H1 (cell line): ENCODE measurements around the gene GTF2A2. TPM values are rescaled to one million over a fixed set of nuclear protein-coding genes. Genes with fewer than 3 reads are reported as not detected.

Experiments
- CTCF ChIA-PET: fragments of 300-600 bp; sonication (Branson Sonifier 250); formaldehyde crosslinking; loops from one replicate; lab custom pipeline; 2021; ENCODE audit not compliant: partially characterized antibody; lab: Charles Lee
- POLR2A ChIA-PET: fragments of 300-600 bp; sonication (Branson Sonifier 250); formaldehyde crosslinking; loops from one replicate; lab custom pipeline; 2021; ENCODE audit warnings: inconsistent platforms; ENCODE audit not compliant: partially characterized antibody; lab: Charles Lee
- DNase-seq, 2 experiments: peaks; one replicate each; pipeline versions ENCODE4 v3.0.0 to v3.0.0-alpha.2; 2010 to 2022; ENCODE audit warnings: low spot score in 2 of 2, low read depth in 1 of 2, mixed read lengths in 1 of 2
- FAIRE-seq: peaks from 2 replicates; lab custom pipeline; 2011; peaks lifted over from hg19 to GRCh38; lab: Jason Lieb, UNC
- H2AFZ ChIP-seq: 2 replicates; pipeline ENCODE4 v1.8.1; 2012; ENCODE audit warnings: low read length, inconsistent platforms
- H2AK5ac ChIP-seq: 2 replicates; pipeline ENCODE4 v1.6.1; 2013; ENCODE audit warnings: low read depth, low read length
- H2BK120ac ChIP-seq: replicated peaks from 2 replicates; pipeline ENCODE3; 2013; ENCODE audit warnings: low read depth, low read length, inconsistent platforms
- H2BK12ac ChIP-seq: 2 replicates; pipeline ENCODE4 v1.6.1; 2013; ENCODE audit warnings: low read depth, low read length
- H2BK15ac ChIP-seq: 2 replicates; pipeline ENCODE4 v1.6.1; 2013; ENCODE audit warnings: low read length
- H2BK20ac ChIP-seq: 2 replicates; pipeline ENCODE4 v1.6.1; 2013; ENCODE audit warnings: low read length
- H2BK5ac ChIP-seq: 2 replicates; pipeline ENCODE4 v1.6.1; 2013; ENCODE audit warnings: low read depth, low read length
- H3K14ac ChIP-seq: 2 replicates; pipeline ENCODE4 v1.6.1; 2013; ENCODE audit warnings: inconsistent platforms; ENCODE audit not compliant: insufficient read length
- H3K18ac ChIP-seq: 2 replicates; pipeline ENCODE4 v1.6.1; 2013; ENCODE audit warnings: low read length; ENCODE audit errors: extremely low read depth
- H3K23ac ChIP-seq: 2 replicates; pipeline ENCODE4 v1.6.1; 2013; ENCODE audit warnings: inconsistent platforms; ENCODE audit not compliant: insufficient read length
- H3K23me2 ChIP-seq: 2 replicates; pipeline ENCODE4 v1.6.1; 2013; ENCODE audit warnings: low read depth, low read length
- H3K27ac ChIP-seq: 2 replicates; pipeline ENCODE4 v1.6.1; 2011; ENCODE audit warnings: low read depth, low read length, inconsistent platforms
- H3K27me3 ChIP-seq, 4 experiments: replicated peaks in 1 of 4; 1 replicate in 1 of 4; 2 replicates in 3 of 4; pipeline versions ENCODE4 v1.6.1 to v1.8.1; 2011 to 2013; ENCODE audit warnings: low read length in 3 of 4, mild to moderate bottlenecking in 3 of 4, inconsistent platforms in 2 of 4, mixed read lengths in 2 of 4, moderate library complexity in 1 of 4; ENCODE audit not compliant: control insufficient read depth in 3 of 4, insufficient read depth in 3 of 4; ENCODE audit errors: extremely low read depth in 1 of 4
- H3K36me3 ChIP-seq, 4 experiments: 2 replicates each; pipeline versions ENCODE4 v1.6.1 to v1.8.1; 2011 to 2013; ENCODE audit warnings: mild to moderate bottlenecking in 4 of 4, low read length in 3 of 4, moderate library complexity in 2 of 4, control low read depth in 1 of 4, inconsistent platforms in 1 of 4; ENCODE audit not compliant: insufficient read depth in 4 of 4, control insufficient read depth in 2 of 4
- H3K4ac ChIP-seq: replicated peaks from 2 replicates; pipeline ENCODE3; 2013; ENCODE audit warnings: low read length, low read depth, mixed read lengths, inconsistent platforms; ENCODE audit not compliant: insufficient read length
- H3K4me1 ChIP-seq, 4 experiments: replicated peaks in 1 of 4; 1 replicate in 1 of 4; 2 replicates in 3 of 4; pipeline versions ENCODE4 v1.6.1 to v1.8.1; 2011 to 2013; ENCODE audit warnings: low read length in 3 of 4, inconsistent platforms in 2 of 4, mixed read lengths in 1 of 4; ENCODE audit not compliant: insufficient read depth in 4 of 4, control insufficient read depth in 3 of 4
- H3K4me2 ChIP-seq, 2 experiments: 2 replicates each; pipeline versions ENCODE4 v1.6.1 to v1.8.1; 2011 to 2013; ENCODE audit warnings: low read depth in 2 of 2, low read length in 2 of 2, control low read depth in 1 of 2, inconsistent platforms in 1 of 2, mild to moderate bottlenecking in 1 of 2; ENCODE audit not compliant: insufficient read depth in 1 of 2
- H3K4me3 ChIP-seq, 4 experiments: fragments of 200-600, 300-600 bp in 1 of 4; sonication (generic), shearing (Covaris generic), sonication (Bioruptor Twin) in 1 of 4; 2 replicates each; pipeline versions ENCODE4 v1.5.1 to v1.8.1; 2011 to 2016; ENCODE audit warnings: low read length in 4 of 4, low read depth in 3 of 4, control low read depth in 2 of 4, inconsistent platforms in 2 of 4, mild to moderate bottlenecking in 2 of 4, mixed read lengths in 1 of 4, moderate library complexity in 1 of 4; ENCODE audit not compliant: insufficient read depth in 2 of 4; ENCODE audit errors: extremely low read depth in 1 of 4
- H3K56ac ChIP-seq: replicated peaks from 2 replicates; pipeline ENCODE3; 2013; ENCODE audit warnings: low read depth, mild to moderate bottlenecking, mixed read lengths, low read length, inconsistent platforms; ENCODE audit not compliant: insufficient read length
- H3K79me1 ChIP-seq: 2 replicates; pipeline ENCODE4 v1.6.1; 2013; ENCODE audit warnings: low read depth, low read length, control low read depth
- H3K79me2 ChIP-seq, 2 experiments: 2 replicates each; pipeline versions ENCODE4 v1.6.1 to v1.8.1; 2012 to 2013; ENCODE audit warnings: low read length in 2 of 2, mild to moderate bottlenecking in 2 of 2, inconsistent platforms in 1 of 2; ENCODE audit not compliant: insufficient read depth in 2 of 2, control insufficient read depth in 1 of 2
- H3K9ac ChIP-seq, 4 experiments: replicated peaks in 1 of 4; 1 replicate in 1 of 4; 2 replicates in 3 of 4; pipeline versions ENCODE4 v1.6.1 to v1.8.1; 2011 to 2013; ENCODE audit warnings: low read depth in 3 of 4, low read length in 3 of 4, control low read depth in 2 of 4, mild to moderate bottlenecking in 2 of 4, moderate library complexity in 2 of 4, inconsistent platforms in 1 of 4; ENCODE audit errors: extremely low read depth in 1 of 4
- H3K9me3 ChIP-seq, 2 experiments: 2 replicates each; pipeline versions ENCODE4 v1.6.1 to v1.8.1; 2012 to 2013; ENCODE audit warnings: mild to moderate bottlenecking in 2 of 2, moderate library complexity in 2 of 2, control low read depth in 1 of 2, inconsistent platforms in 1 of 2, low read depth in 1 of 2, low read length in 1 of 2, mixed read lengths in 1 of 2; ENCODE audit not compliant: insufficient read depth in 2 of 2
- H4K20me1 ChIP-seq, 2 experiments: replicated peaks in 1 of 2; 2 replicates each; pipeline versions ENCODE3 to v1.8.1; 2011 to 2013; ENCODE audit warnings: inconsistent platforms in 2 of 2, low read length in 2 of 2, mild to moderate bottlenecking in 1 of 2; ENCODE audit not compliant: insufficient read depth in 2 of 2, control insufficient read depth in 1 of 2
- H4K5ac ChIP-seq: 2 replicates; pipeline ENCODE4 v1.6.1; 2013; ENCODE audit warnings: low read length, low read depth, mixed read lengths, inconsistent platforms; ENCODE audit not compliant: insufficient read length
- H4K8ac ChIP-seq: 2 replicates; pipeline ENCODE4 v1.8.0; 2013; ENCODE audit warnings: mild to moderate bottlenecking, moderate library complexity, low read length, inconsistent platforms; ENCODE audit not compliant: insufficient read depth; ENCODE audit errors: extremely low read depth
- H4K91ac ChIP-seq: replicated peaks from 2 replicates; pipeline ENCODE3; 2013; ENCODE audit warnings: low read length, mixed read lengths, inconsistent platforms; ENCODE audit not compliant: insufficient read length
- ASH2L ChIP-seq: fragments of 200-600, 300-600 bp; sonication (generic); IDR thresholded peaks from one replicate; pipeline ENCODE4 v1.7.1; 2017; ENCODE audit warnings: low read length
- BRCA1 ChIP-seq: IDR thresholded peaks from 2 replicates; pipeline ENCODE4 v1.6.1; 2012; ENCODE audit warnings: low read depth, low read length, improper control_type of control experiment
- GTF2F1 ChIP-seq: IDR thresholded peaks from 2 replicates; pipeline ENCODE4 v1.6.1; 2012; ENCODE audit warnings: low read depth, low read length, improper control_type of control experiment, borderline replicate concordance
- HDAC6 ChIP-seq: IDR thresholded peaks from one replicate; pipeline ENCODE4 v1.7.1; 2012; ENCODE audit warnings: low read depth, mild to moderate bottlenecking, inconsistent platforms, low read length, moderate library complexity
- JUN ChIP-seq: IDR thresholded peaks from 2 replicates; pipeline ENCODE4 v1.6.1; 2011; ENCODE audit warnings: low read depth, mild to moderate bottlenecking, improper control_type of control experiment, low read length
- MAFK ChIP-seq: IDR thresholded peaks from 2 replicates; pipeline ENCODE4 v1.6.1; 2012; ENCODE audit warnings: low read depth, mild to moderate bottlenecking, improper control_type of control experiment, low read length
- PHF8 ChIP-seq: fragments of 200-600 bp; sonication (generic); conservative IDR thresholded peaks from 2 replicates; pipeline ENCODE4 v1.7.1; 2012; ENCODE audit warnings: low read depth, mild to moderate bottlenecking, inconsistent platforms, low read length, moderate library complexity
- POLR2A ChIP-seq, 2 experiments: IDR thresholded peaks; 1 replicate in 1 of 2; 2 replicates in 1 of 2; pipeline ENCODE4 v1.6.1; 2011; ENCODE audit warnings: low read depth in 2 of 2, low read length in 2 of 2, mild to moderate bottlenecking in 2 of 2; ENCODE audit errors: control extremely low read depth in 1 of 2
- POU5F1 ChIP-seq: IDR thresholded peaks from 2 replicates; pipeline ENCODE4 v1.6.1; 2011; ENCODE audit warnings: low read depth, mild to moderate bottlenecking, low read length, moderate library complexity
- RAD21 ChIP-seq, 2 experiments: IDR thresholded peaks in 1 of 2; conservative IDR thresholded peaks in 1 of 2; 2 replicates each; pipeline ENCODE4 v1.6.1; 2011; ENCODE audit warnings: low read depth in 2 of 2, low read length in 2 of 2, improper control_type of control experiment in 1 of 2, inconsistent platforms in 1 of 2, mild to moderate bottlenecking in 1 of 2, moderate library complexity in 1 of 2
- RNF2 ChIP-seq: fragments of 200-900, 300-1000 bp; sonication (generic); IDR thresholded peaks from 2 replicates; pipeline ENCODE4 v1.7.1; 2016; ENCODE audit warnings: borderline replicate concordance, low read depth, mild to moderate bottlenecking, antibody characterized with exemption, low read length; ENCODE audit not compliant: poor library complexity, severe bottlenecking; ENCODE audit errors: missing control alignments
- SIRT6 ChIP-seq: IDR thresholded peaks from one replicate; pipeline ENCODE4 v1.7.1; 2012; ENCODE audit warnings: low read length, inconsistent platforms
- SIX5 ChIP-seq: IDR thresholded peaks from 2 replicates; pipeline ENCODE4 v1.6.1; 2011; ENCODE audit warnings: mild to moderate bottlenecking, low read depth, low read length
- TAF1 ChIP-seq: IDR thresholded peaks from 2 replicates; pipeline ENCODE4 v1.6.1; 2011; ENCODE audit warnings: mild to moderate bottlenecking, low read depth, low read length
- TEAD4 ChIP-seq: IDR thresholded peaks from 2 replicates; pipeline ENCODE4 v1.6.1; 2012; ENCODE audit warnings: low read depth, low read length, inconsistent platforms, mixed read lengths
- ZNF274 ChIP-seq: IDR thresholded peaks from 2 replicates; pipeline ENCODE4 v1.7.0; 2012; ENCODE audit warnings: low read length, borderline replicate concordance; ENCODE audit errors: extremely low read depth
- WGBS, 2 experiments: shearing (Covaris generic) in 1 of 2; methylation state at CpG; one replicate each; pipeline versions ENCODE4 v1.1.6 to v1.1.7; 2013 to 2015; ENCODE audit warnings: low lambda C conversion rate in 2 of 2, mixed read lengths in 2 of 2, inconsistent platforms in 1 of 2, low coverage in 1 of 2, missing lambda C conversion rate in 1 of 2; ENCODE audit not compliant: insufficient replicate concordance in 2 of 2, insufficient coverage in 1 of 2, insufficient read length in 1 of 2; ENCODE audit errors: extremely low coverage in 1 of 2, missing lambda C conversion rate in 1 of 2; 5-methylcytosine and 5-hydroxymethylcytosine counted together
- polyA plus RNA-seq, 7 experiments: library from polyadenylated mRNA; depleted of rRNA in 3 of 7; stranded (reverse) in 5 of 7; unstranded in 2 of 7; fragments of >200 nt in 5 of 7; fragments of 200-250 nt in 2 of 7; gene quantifications; 1 replicate in 5 of 7; 2 replicates in 1 of 7; 4 replicates in 1 of 7; pipeline versions ENCODE4 v1.2.1 to v1.2.3, GENCODE V29; 2011 to 2013; ENCODE audit warnings: missing spikeins in 2 of 7, mixed read lengths in 2 of 7
- total RNA-seq: library from RNA; stranded (reverse); fragmentation: NEBNext Ultra II Directional; extraction: Animal tissue kit (Norgen Biotek cat#: 25700); gene quantifications from 2 replicates; pipeline ENCODE4 v1.2.1, GENCODE V29; 2021

GTF2A2 gene
- total and polyA plus RNA-seq, 2 of the 8 experiments (the other 6 are each of a cell fraction or from before 2014, with no cell fraction given), result 52.2 to 161 TPM

GRCh38 chr15:59694779-59695178 is 37.5 kb upstream of the GTF2A2 start:
- no peaks in the 10 kb centered on the region for H3K79me2 ChIP-seq
- WGBS, 2 experiments, result 94% methylated on average over 1 of the region's 1 CpG; no CpG with 5 or more reads in 1 of the 2 experiments
- H3K36me3 ChIP-seq, result no peaks in the 10 kb centered on the region
- H3K4me1 ChIP-seq, result no peaks in the 10 kb centered on the region
- no peak overlapping the region for H2BK120ac ChIP-seq
- no peak overlapping the region for H3K4ac ChIP-seq
- H3K79me1 ChIP-seq, result no peaks in the 10 kb centered on the region
- H4K5ac ChIP-seq, result no peak overlapping the region
- H3K4me2 ChIP-seq, result no peak overlapping the region
- H3K56ac ChIP-seq, result no peak overlapping the region
- H3K23ac ChIP-seq, result no peak overlapping the region
- H3K9ac ChIP-seq, result no peak overlapping the region
- H3K27me3 ChIP-seq, result peaks cover 0 to 6% (median 4%) of the 10 kb centered on the region in 4 experiments; a peak in 5 of 7 replicates
- no peaks in the 10 kb centered on the region for H3K9me3 ChIP-seq
- H3K14ac ChIP-seq, result no peak overlapping the region
- H3K18ac ChIP-seq, result no peak overlapping the region
- no peak overlapping the region for H2BK20ac ChIP-seq
- H2BK15ac ChIP-seq, result no peak overlapping the region
- CTCF ChIA-PET, result interaction anchor here (1.0 kb wide), 1 partner anchor 40 kb away, joined by 3 read pairs; no protein-coding TSS in a partner anchor
- FAIRE-seq, result no peak
- no peak overlapping the region for H2AFZ ChIP-seq
- no peak overlapping the region for H3K27ac ChIP-seq
- H4K91ac ChIP-seq, result no peak overlapping the region
- no peak overlapping the region for H2BK12ac ChIP-seq
- no peak for DNase-seq
- no peaks in the 10 kb centered on the region for H4K20me1 ChIP-seq
- POLR2A ChIA-PET, result no interaction called here
- H3K4me3 ChIP-seq, result no peak overlapping the region
- H4K8ac ChIP-seq, result no peak overlapping the region
- H2BK5ac ChIP-seq, result no peak overlapping the region
- no peaks in the 10 kb centered on the region for H3K23me2 ChIP-seq
- H2AK5ac ChIP-seq, result no peak overlapping the region
- TF ChIP-seq HDAC6, result no peak
- TF ChIP-seq JUN, result no peak
- no peak for TF ChIP-seq SIRT6
- TF ChIP-seq MAFK, result no peak
- TF ChIP-seq PHF8, result no peak
- TF ChIP-seq BRCA1, result no peak
- no peak for TF ChIP-seq SIX5
- no peak for TF ChIP-seq TAF1
- TF ChIP-seq RNF2, result no peak
- TF ChIP-seq TEAD4, result no peak
- TF ChIP-seq POU5F1, result no peak
- no peak for TF ChIP-seq RAD21 (IDR thresholded peaks at IDR 0.05 in 1 of 2, conservative IDR thresholded peaks at IDR 0.05 in 1 of 2; ENCODE audit: low read depth in 2 of 2, low read length in 2 of 2)
- no peak for TF ChIP-seq POLR2A (IDR thresholded peaks at IDR 0.05; ENCODE audit: control extremely low read depth in 1 of 2, low read depth in 2 of 2, low read length in 2 of 2)
- no peak for TF ChIP-seq GTF2F1
- no peak for TF ChIP-seq ZNF274
- no peak for TF ChIP-seq ASH2L
